ENCODE results near the gene SYNRG. TPM values are rescaled to one million over a fixed set of nuclear protein-coding genes. Genes with fewer than 3 reads are reported as not detected.

Gene SYNRG
- total and polyA plus RNA-seq, 5 experiments from 2014 or later, result 71.8 to 149 (median 91.8) TPM

DNA sequence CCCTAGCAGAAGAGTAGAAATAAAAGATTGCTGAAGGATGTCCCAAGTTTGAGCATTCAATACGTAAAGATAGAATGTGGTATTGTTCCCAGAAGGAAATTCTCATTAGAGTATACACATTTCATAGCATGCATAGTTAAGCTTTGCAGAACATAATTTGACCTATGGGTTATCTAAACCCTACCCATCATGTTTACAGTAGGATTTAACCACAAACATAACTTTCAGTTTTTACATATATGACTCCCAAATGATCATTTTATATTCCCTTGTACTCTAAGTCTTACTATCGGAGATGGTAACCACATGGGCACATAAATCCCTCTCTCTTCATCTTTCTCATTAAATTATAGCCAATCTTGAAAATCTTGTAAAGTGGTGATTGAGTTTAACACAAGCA is 50.9 kb downstream of the SYNRG start:
- Mint-ChIP-seq H3K4me1 (peaks cover 7 to 27% (median 19%) of the 10 kb centered on the region in 4 donors), H3K27me3 (no peaks in the 10 kb centered on the region), H3K4me3 (no peak overlapping the region), H3K36me3 (peaks cover 0 to 83% (median 10%) of the 10 kb centered on the region in 3 donors), H3K9me3 (no peaks in the 10 kb centered on the region), H3K27ac (peak overlapping the region in 7 of 10 donors; percentile 2 to 72 (median 20))
- ATAC-seq (no peak), DNase-seq (no peak)
- POLR2A ChIA-PET, result no interaction called here

DNA sequence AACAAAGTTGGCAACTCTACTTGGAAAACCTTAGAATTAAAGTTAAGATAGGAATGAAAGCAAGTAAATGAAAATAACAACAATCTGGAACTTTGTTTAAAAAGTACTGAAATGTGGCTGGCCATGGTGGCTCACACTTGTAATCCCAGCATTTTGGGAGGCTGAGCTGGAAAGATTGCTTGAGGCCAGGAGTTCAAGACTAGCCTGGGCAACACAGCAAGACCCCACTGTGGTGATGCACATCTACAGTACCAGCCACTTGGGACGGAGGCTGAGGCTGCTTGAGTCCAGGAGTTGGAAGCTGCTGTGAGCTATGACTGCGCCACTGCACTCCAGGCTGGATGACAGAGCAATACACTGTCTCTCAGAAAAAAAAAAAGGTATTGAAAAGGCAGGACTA is 51.7 kb downstream of the SYNRG start:
- Mint-ChIP-seq H3K27ac (peak overlapping the region in 2 of 10 donors; percentile 17 to 20), H3K9me3 (no peaks in the 10 kb centered on the region)
- POLR2A ChIA-PET, result no interaction called here

DNA sequence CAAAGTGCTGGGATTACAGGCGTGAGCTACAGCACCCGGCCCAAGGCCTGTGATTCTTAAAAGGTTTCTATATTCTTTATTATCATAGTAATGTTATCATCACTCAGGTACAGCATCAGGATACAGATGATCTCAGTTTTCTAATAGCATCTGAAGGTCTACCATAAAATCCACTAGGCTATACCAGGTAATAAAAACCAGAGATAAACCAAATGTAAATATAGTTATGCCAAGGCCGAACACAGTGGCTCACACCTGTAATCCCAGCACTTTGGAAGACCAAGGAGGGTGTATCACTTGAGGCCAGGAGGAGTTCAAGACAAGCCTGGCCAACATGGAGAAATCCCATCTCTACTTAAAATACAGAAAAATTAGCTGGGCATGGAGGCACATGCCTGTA is 53.8 kb downstream of the SYNRG start:
- Mint-ChIP-seq H3K4me1 (peaks cover 23 to 50% (median 43%) of the 10 kb centered on the region in 4 donors), H3K27ac (peak overlapping the region in 3 of 10 donors; percentile 7 to 52 (median 32)), H3K9me3 (no peaks in the 10 kb centered on the region), H3K27me3 (no peaks in the 10 kb centered on the region), H3K4me3 (no peak overlapping the region), H3K36me3 (peaks cover 0 to 91% (median 9%) of the 10 kb centered on the region in 3 donors)
- no peak for DNase-seq
- POLR2A ChIA-PET, result no interaction called here
- ATAC-seq, result no peak

More for the DNA sequence above, 51.7 kb downstream of the SYNRG start:
- H3K4me3 Mint-ChIP-seq, result no peak overlapping the region
- DNase-seq, result no peak
- peaks cover 0 to 86% (median 10%) of the 10 kb centered on the region in 3 donors for H3K36me3 Mint-ChIP-seq
- no peak for ATAC-seq
- H3K4me1 Mint-ChIP-seq, result peaks cover 13 to 34% (median 27%) of the 10 kb centered on the region in 4 donors
- H3K27me3 Mint-ChIP-seq, result no peaks in the 10 kb centered on the region

DNA sequence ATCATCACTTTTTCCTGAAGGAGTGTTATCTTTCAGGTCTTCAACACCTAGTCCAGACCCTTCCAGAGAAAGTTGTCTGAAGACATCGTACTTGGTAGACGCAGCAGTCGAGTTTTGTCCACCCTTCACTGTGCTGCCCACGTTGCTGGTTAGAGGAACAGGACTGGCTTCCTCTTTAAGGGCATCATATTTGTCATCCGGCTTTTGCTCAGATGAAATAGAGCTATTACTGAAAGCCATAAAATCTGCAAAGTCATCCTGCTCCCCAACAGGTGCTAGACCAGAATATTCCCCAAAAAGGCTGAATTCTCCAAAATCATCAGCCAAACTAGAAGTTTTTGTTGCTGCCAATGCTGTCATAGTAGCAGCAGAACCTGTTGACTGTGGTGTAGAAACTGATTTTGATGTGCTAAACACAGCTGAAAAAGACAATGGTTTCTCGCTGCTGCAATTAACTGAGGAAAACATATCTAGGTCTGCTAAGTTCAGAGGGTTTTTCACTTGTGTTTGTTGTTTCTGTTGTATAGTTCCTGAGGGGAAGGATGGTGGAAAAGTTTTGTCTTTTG is 55.7 kb downstream of the SYNRG start:
- Mint-ChIP-seq H3K36me3 (peaks cover 0 to 90% (median 4%) of the 10 kb centered on the region in 3 donors), H3K4me3 (peak overlapping the region in 5 of 10 donors; percentile 6 to 62 (median 46))
- ATAC-seq, result no peak

DNA sequence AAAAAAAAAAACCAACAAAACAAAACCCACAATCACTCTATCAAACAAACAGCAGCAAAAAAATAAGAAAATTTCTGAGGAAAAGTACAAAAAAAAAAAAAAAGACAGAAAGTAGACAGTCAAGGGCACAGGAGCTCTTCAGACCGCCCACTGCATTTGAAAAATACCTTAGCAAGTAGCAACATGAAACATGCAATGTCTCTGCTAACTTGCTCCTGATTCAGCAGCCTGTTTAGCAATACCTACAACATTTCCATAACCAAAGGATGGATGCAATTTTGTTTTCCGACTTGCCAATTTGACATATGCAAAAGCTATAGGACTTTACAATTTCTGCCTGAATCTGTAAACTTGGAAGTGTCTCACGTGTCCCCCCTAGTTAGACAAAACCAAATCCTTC is 57.4 kb downstream of the SYNRG start:
- Mint-ChIP-seq H3K36me3 (peaks cover 0 to 87% (median 4%) of the 10 kb centered on the region in 3 donors), H3K27ac (peak overlapping the region in 8 of 10 donors; percentile 26 to 86 (median 74)), H3K4me1 (peaks cover 30 to 77% (median 61%) of the 10 kb centered on the region in 4 donors), H3K4me3 (peak overlapping the region in 8 of 10 donors; percentile 13 to 57 (median 43)), H3K9me3 (no peaks in the 10 kb centered on the region), H3K27me3 (no peaks in the 10 kb centered on the region)
- no peak for DNase-seq
- no peak for ATAC-seq
- POLR2A ChIA-PET, result interaction anchor here (0.6 to 0.7 kb wide), 2 partner anchors 42 to 52 kb away, joined by 3 read pairs; no protein-coding TSS in a partner anchor

More for the DNA sequence above, 55.7 kb downstream of the SYNRG start:
- Mint-ChIP-seq H3K27me3 (no peaks in the 10 kb centered on the region), H3K27ac (peak overlapping the region in 8 of 10 donors; percentile 34 to 86 (median 73)), H3K4me1 (peaks cover 25 to 60% (median 53%) of the 10 kb centered on the region in 4 donors), H3K9me3 (no peaks in the 10 kb centered on the region)
- POLR2A ChIA-PET, result no interaction called here
- DNase-seq, result no peak

DNA sequence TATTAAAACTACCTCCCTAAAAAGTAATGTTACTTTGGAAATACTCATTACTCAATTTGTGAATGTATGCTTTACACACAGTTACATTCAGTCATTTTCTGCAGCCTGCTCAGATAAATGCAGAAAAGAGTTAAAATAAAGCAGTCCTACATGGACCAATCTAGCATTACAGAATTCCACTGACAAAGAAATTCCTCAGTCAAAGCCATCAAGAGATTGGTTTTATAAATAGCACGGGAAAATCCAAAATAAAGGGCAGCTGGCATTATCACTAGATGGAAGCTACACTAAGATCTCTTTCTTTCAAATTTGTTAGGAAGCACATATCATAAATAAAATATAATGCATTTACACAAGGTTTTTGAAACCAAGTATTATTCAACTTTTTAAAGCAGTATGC is 61.2 kb downstream of the SYNRG start:
- H3K27me3 Mint-ChIP-seq, result no peaks in the 10 kb centered on the region
- no peak overlapping the region for H3K4me3 Mint-ChIP-seq
- no peak for DNase-seq
- peaks cover 26 to 74% (median 58%) of the 10 kb centered on the region in 4 donors for H3K4me1 Mint-ChIP-seq
- no peak for ATAC-seq
- H3K27ac Mint-ChIP-seq, result peak overlapping the region in 7 of 10 donors; percentile 9 to 79 (median 59)
- no peaks in the 10 kb centered on the region for H3K9me3 Mint-ChIP-seq
- H3K36me3 Mint-ChIP-seq, result peaks cover 0 to 86% (median 4%) of the 10 kb centered on the region in 3 donors
- POLR2A ChIA-PET, result interaction anchor here (0.7 kb wide), 1 partner anchor 143 kb away, joined by 3 read pairs; no protein-coding TSS in a partner anchor

DNA sequence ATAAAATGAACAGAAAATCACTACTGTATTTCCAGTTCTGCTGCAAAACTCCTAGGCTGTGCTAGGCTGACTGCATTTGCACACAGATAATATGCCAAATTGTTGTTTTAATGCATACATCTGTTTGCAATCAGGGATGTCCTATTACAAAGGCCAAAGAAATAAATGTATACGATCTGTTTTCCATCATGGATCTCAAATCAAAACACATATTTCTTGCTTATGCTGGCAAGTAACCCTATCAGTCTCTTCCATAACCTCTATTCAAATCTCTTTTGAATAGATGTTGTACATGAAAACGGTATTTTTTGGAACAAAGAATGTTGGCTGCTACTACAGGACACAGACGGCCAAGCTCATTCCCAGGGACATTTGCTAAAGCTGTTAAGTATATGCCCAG is 62.9 kb downstream of the SYNRG start:
- H3K4me3 Mint-ChIP-seq, result no peak overlapping the region
- POLR2A ChIA-PET, result interaction anchor here (0.6 to 1.3 kb wide), 2 partner anchors 10 to 28 kb away, joined by 3 read pairs; no protein-coding TSS in a partner anchor

DNA sequence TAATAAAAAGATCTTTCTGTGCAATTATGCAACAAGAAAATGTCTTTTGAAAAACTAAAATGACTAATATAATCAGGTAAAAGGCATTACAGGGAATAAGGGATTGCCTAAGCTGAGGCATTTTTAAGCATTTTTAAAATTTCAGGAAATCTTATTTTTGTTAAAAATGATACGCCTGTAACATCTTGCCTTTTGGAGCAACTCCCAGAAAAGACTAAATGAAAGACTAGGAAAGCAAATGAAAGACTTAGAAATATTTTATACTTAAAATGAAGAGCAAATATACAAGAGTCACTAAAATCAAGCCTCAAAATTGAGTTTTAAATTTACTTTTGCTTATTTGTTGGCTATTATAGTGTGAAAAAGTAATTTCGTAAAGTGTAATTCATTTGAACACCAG is 63.7 kb downstream of the SYNRG start:
- no peaks in the 10 kb centered on the region for H3K27me3 Mint-ChIP-seq
- peak overlapping the region in 2 of 10 donors; percentile 0 to 41 for H3K27ac Mint-ChIP-seq
- DNase-seq (no peak), ATAC-seq (no peak)
- POLR2A ChIA-PET, result interaction anchor here (1.3 kb wide), 1 partner anchor 9 kb away, joined by 3 read pairs; no protein-coding TSS in a partner anchor
- no peak overlapping the region for H3K4me3 Mint-ChIP-seq
- H3K9me3 Mint-ChIP-seq, result no peaks in the 10 kb centered on the region
- peaks cover 0 to 86% (median 8%) of the 10 kb centered on the region in 3 donors for H3K36me3 Mint-ChIP-seq
- H3K4me1 Mint-ChIP-seq, result peaks cover 9 to 50% (median 35%) of the 10 kb centered on the region in 4 donors

More for the DNA sequence above, 62.9 kb downstream of the SYNRG start:
- Mint-ChIP-seq H3K27ac (peak overlapping the region in 7 of 10 donors; percentile 0 to 85 (median 70)), H3K9me3 (no peaks in the 10 kb centered on the region), H3K36me3 (peaks cover 0 to 86% (median 4%) of the 10 kb centered on the region in 3 donors), H3K4me1 (peaks cover 16 to 58% (median 43%) of the 10 kb centered on the region in 4 donors), H3K27me3 (no peaks in the 10 kb centered on the region)
- ATAC-seq (no peak), DNase-seq (no peak)

DNA sequence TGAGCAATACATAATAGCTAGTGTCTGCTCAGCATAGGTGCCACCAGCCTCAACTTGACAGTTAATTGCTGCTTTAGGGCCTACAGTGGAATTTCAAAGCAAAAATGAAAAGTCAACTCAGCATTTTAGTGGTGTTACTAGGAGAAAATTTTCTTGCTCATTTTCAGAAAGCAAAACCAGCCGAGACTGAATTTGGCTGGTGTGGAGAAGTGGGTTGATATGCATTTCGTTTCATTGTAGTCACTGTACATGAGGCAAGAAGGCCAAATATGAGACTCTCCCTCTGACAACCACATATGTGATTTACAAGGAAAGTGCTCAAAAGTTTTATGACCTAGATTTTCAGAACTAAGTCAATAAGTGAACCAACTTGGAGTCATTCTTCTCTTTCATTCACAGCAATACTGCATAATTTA is 65.6 kb downstream of the SYNRG start:
- Mint-ChIP-seq H3K36me3 (peaks cover 0 to 88% (median 5%) of the 10 kb centered on the region in 3 donors), H3K27me3 (no peaks in the 10 kb centered on the region), H3K9me3 (no peaks in the 10 kb centered on the region), H3K4me1 (peaks cover 6 to 35% (median 24%) of the 10 kb centered on the region in 4 donors), H3K27ac (peak overlapping the region in 5 of 10 donors; percentile 22 to 52 (median 46)), H3K4me3 (no peak overlapping the region)
- POLR2A ChIA-PET, result no interaction called here
- DNase-seq (no peak), ATAC-seq (no peak)

DNA sequence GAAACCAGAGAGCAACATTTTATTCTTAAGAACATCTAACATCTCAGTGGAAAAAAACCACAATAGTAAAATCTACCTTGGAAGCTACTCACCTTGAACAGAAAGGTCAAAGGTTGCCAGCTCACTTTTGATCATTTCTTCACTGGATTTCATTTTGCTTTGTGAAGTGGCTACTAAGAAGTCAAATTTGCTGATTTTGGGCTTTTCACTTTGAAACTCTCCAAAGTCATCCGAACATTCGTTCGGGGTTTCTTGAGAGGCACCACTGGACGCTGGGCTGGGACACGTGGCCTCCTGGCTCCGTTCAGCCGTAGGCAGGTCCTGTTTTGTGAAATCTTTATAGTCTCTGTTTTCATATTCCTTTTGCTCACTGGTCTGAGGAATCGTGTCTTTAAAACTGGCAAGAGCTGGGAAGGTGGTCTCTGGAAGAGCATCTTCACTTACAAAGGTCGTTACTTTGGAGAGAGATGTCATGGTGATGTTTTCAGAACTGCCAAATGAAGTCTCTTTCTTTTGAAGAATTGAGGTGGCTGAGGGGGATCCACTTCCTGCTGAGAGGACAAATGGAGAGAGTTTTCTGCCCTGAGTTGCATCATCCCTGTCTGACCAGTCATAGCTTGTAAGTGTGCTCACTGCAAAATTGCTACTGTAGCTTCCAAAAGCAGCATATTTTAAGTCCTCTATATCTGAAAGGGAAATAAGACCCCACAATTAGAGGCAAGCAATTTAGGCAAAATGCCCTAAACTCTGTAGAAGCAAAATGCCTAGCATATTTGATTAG is 67.1 kb downstream of the SYNRG start:
- no peak overlapping the region for H3K4me3 Mint-ChIP-seq
- H3K27me3 Mint-ChIP-seq, result no peaks in the 10 kb centered on the region
- ATAC-seq (no peak), DNase-seq (no peak)
- H3K27ac Mint-ChIP-seq, result peak overlapping the region in 9 of 10 donors; percentile 35 to 78 (median 46)
- H3K9me3 Mint-ChIP-seq, result no peaks in the 10 kb centered on the region
- POLR2A ChIA-PET, result interaction anchor here (0.6 kb wide), 1 partner anchor 31 kb away, joined by 3 read pairs; no protein-coding TSS in a partner anchor
- peaks cover 3 to 20% (median 19%) of the 10 kb centered on the region in 4 donors for H3K4me1 Mint-ChIP-seq
- H3K36me3 Mint-ChIP-seq, result peaks cover 0 to 92% (median 11%) of the 10 kb centered on the region in 3 donors

DNA sequence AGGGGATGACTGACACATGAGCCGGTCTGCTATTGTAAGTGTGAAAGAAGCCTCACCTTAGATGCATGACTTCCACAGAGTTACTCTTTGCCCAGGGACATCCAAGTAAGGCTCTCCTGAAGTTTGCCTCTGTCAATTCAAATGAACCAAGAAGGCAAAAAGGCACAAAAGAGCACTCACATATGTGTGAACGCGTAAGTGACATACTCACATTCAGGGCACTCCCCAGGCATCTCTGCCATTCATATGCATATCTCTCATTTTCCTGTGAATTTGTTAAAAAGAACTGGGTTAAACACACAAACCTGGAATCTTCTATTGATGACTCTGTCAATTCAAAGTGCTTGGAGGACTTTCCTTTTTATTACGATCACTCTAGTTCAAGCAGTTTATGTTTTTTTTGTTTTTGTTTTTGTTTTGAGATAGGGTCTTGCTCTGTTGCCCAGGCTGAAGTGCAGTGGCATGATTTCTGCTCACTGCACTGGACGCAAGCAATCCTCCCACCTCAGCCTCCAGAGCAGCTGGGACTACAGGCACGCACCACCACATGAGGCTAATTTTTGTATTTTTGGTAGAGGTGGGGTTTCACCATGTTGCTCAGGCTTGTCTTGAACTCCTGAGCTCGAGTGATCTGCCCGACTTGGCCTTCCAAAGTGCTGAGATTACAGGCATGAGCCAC is 70.1 kb downstream of the SYNRG start:
- H3K4me1 Mint-ChIP-seq, result peaks cover 2 to 18% (median 9%) of the 10 kb centered on the region in 4 donors
- POLR2A ChIA-PET, result no interaction called here
- no peak for DNase-seq
- no peak overlapping the region for H3K4me3 Mint-ChIP-seq
- no peaks in the 10 kb centered on the region for H3K9me3 Mint-ChIP-seq
- no peak for ATAC-seq
- peaks cover 0 to 98% (median 15%) of the 10 kb centered on the region in 3 donors for H3K36me3 Mint-ChIP-seq
- peak overlapping the region in 1 of 10 donors; percentile 40 for H3K27ac Mint-ChIP-seq
- H3K27me3 Mint-ChIP-seq, result no peaks in the 10 kb centered on the region

DNA sequence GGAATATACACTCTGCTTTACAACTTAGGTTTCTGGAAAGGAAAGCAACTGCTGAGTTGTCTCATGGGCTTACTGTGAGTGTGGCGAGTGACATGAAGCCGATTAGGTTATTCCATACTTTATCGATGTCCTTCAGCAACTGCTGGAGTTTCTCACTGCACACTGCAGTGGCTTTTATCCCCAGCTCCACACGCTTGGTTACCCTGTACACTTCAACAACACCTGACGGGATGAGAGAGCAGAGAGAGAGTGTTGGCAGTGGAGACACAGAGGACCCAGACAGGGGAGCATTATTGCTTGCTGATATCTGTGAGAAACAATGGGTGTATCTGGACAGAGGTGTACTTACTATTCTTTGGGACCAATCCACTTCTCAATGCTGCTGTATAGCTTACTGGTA is 73.3 kb downstream of the SYNRG start:
- H3K27me3 Mint-ChIP-seq, result no peaks in the 10 kb centered on the region
- no peak for ATAC-seq
- H3K36me3 Mint-ChIP-seq, result peaks cover 0 to 90% (median 18%) of the 10 kb centered on the region in 3 donors
- no peaks in the 10 kb centered on the region for H3K9me3 Mint-ChIP-seq
- peaks cover 0 to 18% (median under 1%) of the 10 kb centered on the region in 4 donors for H3K4me1 Mint-ChIP-seq
- peak overlapping the region in 5 of 10 donors; percentile 24 to 81 (median 47) for H3K27ac Mint-ChIP-seq
- no peak for DNase-seq
- H3K4me3 Mint-ChIP-seq, result no peak overlapping the region
- POLR2A ChIA-PET, result interaction anchor here (1.1 to 1.4 kb wide), 2 partner anchors 10 to 73 kb away, joined by 3 to 5 read pairs; partner anchors contain the start of gene SYNRG
